Activated naive CD4-positive, alpha-beta T cell treated with anti-CD3 and anti-CD28 coated beads, Interleukin-2, amount 50 U/mL, for 72 hours (primary cell): ENCODE data around the gene XIRP2. TPM values are rescaled to one million over a fixed set of nuclear protein-coding genes. Genes with fewer than 3 reads are reported as not detected.
A peak's percentile ranks its signal among the peaks of the same experiment; 100 is the strongest.
"Not testable (repeated sequence)": the region's sequence is repeated elsewhere in the genome, so short reads cannot be mapped to it uniquely, and the experiment has no call there.

Experiments used
- ATAC-seq, 2 donors: fragments of 150-1000 bp; cut with Tn5 transposase; 2 replicates each; pipeline ENCODE4 v1.10.0; 2021; ENCODE audit warnings: mild to moderate bottlenecking in 2 of 2, moderate library complexity in 2 of 2
- DNase-seq, 2 donors: peaks; one replicate each; pipeline ENCODE4 v3.0.0; 2021 to 2022; ENCODE audit warnings: low spot score in 2 of 2
- H3K27ac Mint-ChIP-seq, 2 donors: one replicate each; pipeline ENCODE4 v1.8.0; 2022; ENCODE audit warnings: mild to moderate bottlenecking in 2 of 2, mixed read lengths in 2 of 2
- H3K36me3 Mint-ChIP-seq, 2 donors: one replicate each; pipeline ENCODE4 v1.8.0; 2022; ENCODE audit warnings: mixed read lengths in 2 of 2
- H3K9me3 Mint-ChIP-seq, 2 donors: one replicate each; pipeline ENCODE4 v1.8.0; 2022; ENCODE audit warnings: mixed read lengths in 2 of 2
- total RNA-seq, 2 donors: library from RNA; stranded (reverse); gene quantifications; one replicate each; pipeline ENCODE4 v1.2.3, GENCODE V29; 2022

Gene XIRP2
- total RNA-seq, 2 donors from 2014 or later, result not detected

GRCh38 chr2:167264380-167264779 is 376.1 kb downstream of the XIRP2 start:
- DNase-seq, result no peak
- peaks cover 14 to 21% of the 10 kb centered on the region in 2 donors for H3K9me3 Mint-ChIP-seq
- no peak overlapping the region for H3K27ac Mint-ChIP-seq
- ATAC-seq, result no peak
- peaks cover 12 to 18% of the 10 kb centered on the region in 2 donors for H3K36me3 Mint-ChIP-seq

DNA sequence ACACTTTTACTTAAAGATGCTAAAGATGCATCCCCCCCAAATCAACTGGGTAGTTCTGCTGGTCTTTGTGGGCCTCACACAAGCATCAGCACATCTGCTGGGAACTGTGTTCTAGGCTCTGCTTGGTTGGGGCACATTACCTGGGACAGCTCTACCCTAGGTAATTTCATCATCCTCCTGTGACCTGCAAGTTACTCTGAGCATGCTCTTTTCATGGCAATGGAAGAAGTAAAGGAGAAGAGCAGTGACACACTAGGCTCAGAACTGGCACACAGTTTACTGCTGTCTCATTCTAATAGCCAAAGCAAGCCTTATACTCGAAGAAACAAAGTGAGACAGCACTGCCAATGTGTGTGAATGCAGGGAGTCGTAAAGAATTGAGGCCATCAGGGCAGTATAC is 376.7 kb downstream of the XIRP2 start:
- H3K9me3 Mint-ChIP-seq, result peaks cover 17 to 24% of the 10 kb centered on the region in 2 donors
- H3K36me3 Mint-ChIP-seq, result peaks cover 16 to 21% of the 10 kb centered on the region in 2 donors
- DNase-seq (no peak), ATAC-seq (no peak)
- H3K27ac Mint-ChIP-seq, result no peak overlapping the region

DNA sequence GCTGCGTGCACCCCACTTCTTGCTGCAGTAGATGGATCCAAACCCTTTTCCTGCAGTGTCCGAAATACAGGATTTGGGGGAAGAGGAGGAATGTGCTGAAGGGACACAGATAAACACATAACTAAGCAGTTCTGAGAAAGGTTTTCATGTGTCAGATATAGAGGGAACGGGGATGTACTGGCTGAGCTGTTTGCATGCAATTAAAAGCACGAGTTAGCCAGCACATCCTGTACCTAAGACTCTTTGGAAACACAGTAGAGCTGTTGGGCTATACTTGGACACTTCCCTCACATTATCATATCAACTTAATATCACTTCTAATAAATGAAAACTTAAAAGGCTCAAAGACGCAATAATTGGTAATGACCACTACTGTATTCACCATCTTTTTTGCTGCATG is 377.4 kb downstream of the XIRP2 start:
- peaks cover 16 to 21% of the 10 kb centered on the region in 2 donors for H3K36me3 Mint-ChIP-seq
- DNase-seq (no peak), ATAC-seq (no peak)
- H3K9me3 Mint-ChIP-seq, result peaks cover 17 to 24% of the 10 kb centered on the region in 2 donors
- no peak overlapping the region for H3K27ac Mint-ChIP-seq

- not testable (repeated sequence) for ATAC-seq, H3K27ac Mint-ChIP-seq, DNase-seq
- Mint-ChIP-seq H3K9me3 (peaks cover 17 to 21% of the 10 kb centered on the region in 2 donors), H3K36me3 (peaks cover 16 to 21% of the 10 kb centered on the region in 2 donors)
Observed at GRCh38 chr2:167268245-167268644, 380.0 kb downstream of the XIRP2 start.

DNA sequence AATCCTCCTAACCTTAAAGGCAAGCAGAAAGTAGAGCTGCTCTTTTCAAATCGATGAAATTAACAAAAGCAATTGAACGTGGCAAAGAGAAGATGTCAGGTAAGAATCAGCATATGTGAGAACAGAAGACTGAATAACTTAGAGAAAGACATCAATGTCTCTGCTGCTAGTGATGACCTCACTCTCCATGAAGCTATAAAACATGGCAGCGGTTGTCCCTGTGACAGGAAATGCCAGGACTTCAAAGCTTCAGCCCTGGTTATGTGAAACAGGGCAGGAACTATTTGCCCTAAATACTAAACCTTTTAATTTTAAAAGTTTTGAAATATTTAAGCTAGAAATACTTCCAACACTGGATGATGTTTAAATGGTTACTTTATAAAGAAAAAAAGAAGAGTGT is 383.7 kb downstream of the XIRP2 start:
- ATAC-seq, result no peak
- Mint-ChIP-seq H3K9me3 (peaks cover 17 to 21% of the 10 kb centered on the region in 2 donors), H3K36me3 (peaks cover 16 to 21% of the 10 kb centered on the region in 2 donors), H3K27ac (no peak overlapping the region)
- no peak for DNase-seq

GRCh38 chr2:167275046-167275445 is 386.8 kb downstream of the XIRP2 start:
- DNase-seq (no peak), ATAC-seq (no peak)
- Mint-ChIP-seq H3K9me3 (no peaks in the 10 kb centered on the region), H3K27ac (no peak overlapping the region), H3K36me3 (no peaks in the 10 kb centered on the region)

DNA sequence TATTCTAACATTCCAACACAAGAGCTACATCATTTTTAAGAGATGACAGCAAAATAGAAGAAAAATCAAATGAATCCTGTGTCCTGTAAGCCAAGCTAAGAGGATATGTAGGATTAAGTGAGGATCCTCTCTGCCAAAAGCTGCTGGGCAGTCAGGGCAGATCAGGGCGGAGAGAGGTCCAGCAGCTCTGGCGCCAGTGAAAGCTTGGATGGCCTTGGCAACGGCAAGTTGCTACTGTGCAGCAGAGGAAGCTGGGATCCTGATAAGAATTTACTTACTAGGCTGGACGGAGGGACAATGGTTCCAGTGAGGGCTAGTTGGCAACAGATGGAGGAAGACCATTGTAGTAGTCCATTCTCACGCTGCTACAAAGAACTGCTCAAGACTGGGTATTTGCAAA is 391.5 kb downstream of the XIRP2 start:
- no peak overlapping the region for H3K27ac Mint-ChIP-seq
- ATAC-seq, result no peak
- no peak for DNase-seq
- H3K36me3 Mint-ChIP-seq, result no peaks in the 10 kb centered on the region
- peaks cover 0 to 5% of the 10 kb centered on the region in 2 donors for H3K9me3 Mint-ChIP-seq

DNA sequence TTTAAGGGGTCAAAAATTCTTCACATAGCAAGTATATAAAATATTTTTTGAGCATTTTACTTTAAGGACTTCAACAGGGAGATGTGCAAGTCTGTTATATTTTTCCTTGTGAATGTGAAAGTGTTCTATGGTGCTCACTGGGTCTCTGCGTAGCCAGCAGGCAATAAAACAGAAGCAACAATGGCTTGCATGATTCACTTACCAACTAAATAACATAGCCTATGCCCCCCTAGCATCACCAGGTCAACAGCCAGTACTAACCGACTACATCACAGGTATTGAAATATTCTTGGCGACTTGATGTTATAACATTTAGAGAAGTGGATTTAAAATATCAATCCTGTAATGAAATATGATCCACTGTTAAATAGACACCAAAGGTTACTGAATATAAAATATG is 398.9 kb downstream of the XIRP2 start:
- no peak for DNase-seq

DNA sequence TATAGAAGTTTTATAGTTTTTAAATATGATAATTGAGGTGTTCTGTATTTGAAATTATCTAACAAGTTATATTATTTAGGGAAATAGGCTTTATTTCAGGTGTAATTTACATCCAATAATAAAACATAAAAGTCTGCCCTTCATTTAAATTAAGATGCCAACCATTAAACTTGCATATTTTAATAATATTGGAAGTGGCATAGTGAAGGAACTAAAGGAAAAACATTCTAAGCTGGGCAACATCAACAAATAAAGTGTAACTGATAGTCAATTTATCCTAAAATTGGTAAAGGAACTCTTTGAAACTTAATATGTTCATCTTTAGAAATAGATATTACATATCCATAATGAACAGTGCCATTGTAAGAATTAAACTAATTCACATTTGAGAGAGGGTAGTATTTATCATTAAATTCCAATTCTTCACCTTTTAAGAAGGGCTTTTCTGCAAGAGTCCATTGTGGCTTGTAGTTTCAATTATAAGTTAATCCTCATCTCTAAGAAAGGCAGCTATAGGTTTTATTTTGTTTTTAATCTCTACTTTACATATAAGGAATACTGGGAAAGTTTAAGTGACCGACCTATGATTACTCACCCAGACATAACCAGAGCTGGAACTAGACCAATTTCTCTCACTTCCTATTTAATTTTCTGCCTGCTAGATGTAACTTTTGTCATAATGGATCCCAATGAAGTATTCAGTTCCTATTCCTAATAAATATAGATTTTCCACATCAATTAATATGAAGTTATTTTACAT is 401.6 kb downstream of the XIRP2 start:
- H3K27ac Mint-ChIP-seq, result no peak overlapping the region
- peaks cover 4 to 5% of the 10 kb centered on the region in 2 donors for H3K36me3 Mint-ChIP-seq
- DNase-seq (no peak), ATAC-seq (no peak)
- H3K9me3 Mint-ChIP-seq, result no peaks in the 10 kb centered on the region

More for the DNA sequence above, 398.9 kb downstream of the XIRP2 start:
- H3K9me3 Mint-ChIP-seq, result peaks cover 0 to 5% of the 10 kb centered on the region in 2 donors
- no peak for ATAC-seq
- H3K27ac Mint-ChIP-seq, result no peak overlapping the region
- H3K36me3 Mint-ChIP-seq, result no peaks in the 10 kb centered on the region

- ATAC-seq, result peak; percentile 93 to 97
- H3K9me3 Mint-ChIP-seq, result peaks cover 0 to 3% of the 10 kb centered on the region in 2 donors
- H3K27ac Mint-ChIP-seq, result no peak within 1 kb of the TSS
- peaks cover 4 to 5% of the 10 kb centered on the region in 2 donors for H3K36me3 Mint-ChIP-seq
- peak; percentile 68 to 78 for DNase-seq
Observed at GRCh38 chr2:167292430-167293171, 404.3 kb downstream of the XIRP2 start, which contains the start of gene B3GALT1. B3GALT1 (plus strand) TSS chr2:167293001.

DNA sequence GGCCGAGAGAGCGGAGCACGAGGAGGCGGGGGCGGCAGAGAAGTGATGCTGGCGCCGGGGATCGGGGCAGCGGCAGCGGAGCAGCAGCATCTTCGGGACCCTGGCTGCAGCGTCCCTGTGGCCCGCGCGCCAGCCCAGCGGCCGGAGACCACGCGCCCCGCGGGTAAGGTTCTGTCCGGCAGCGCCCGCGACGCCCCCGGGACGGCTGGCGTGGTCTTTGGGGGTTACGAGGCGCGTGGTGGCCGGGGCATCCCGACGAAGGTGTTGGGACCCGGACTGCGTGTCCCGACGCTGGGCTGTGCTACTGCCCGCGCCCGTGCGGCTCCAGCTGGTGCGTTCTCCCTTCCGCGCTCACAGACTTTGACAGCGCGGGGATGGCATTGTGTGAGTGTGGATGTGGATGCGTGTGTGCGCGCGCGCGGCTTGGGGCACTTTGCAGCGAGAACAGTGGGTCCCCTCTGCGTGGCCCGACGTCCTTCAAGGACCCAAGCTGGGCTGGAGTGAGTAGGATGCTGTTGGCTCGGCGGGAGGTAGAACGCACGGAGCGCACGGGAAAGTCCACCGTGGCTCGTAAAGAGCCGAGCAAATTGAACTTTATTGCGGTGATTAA is 405.0 kb downstream of the XIRP2 start:
- Mint-ChIP-seq H3K36me3 (peaks cover 4 to 5% of the 10 kb centered on the region in 2 donors), H3K27ac (no peak overlapping the region), H3K9me3 (peaks cover 0 to 3% of the 10 kb centered on the region in 2 donors)
- ATAC-seq (peak; percentile 28 to 33), DNase-seq (peak in 1 of 2 donors; percentile 9)

DNA sequence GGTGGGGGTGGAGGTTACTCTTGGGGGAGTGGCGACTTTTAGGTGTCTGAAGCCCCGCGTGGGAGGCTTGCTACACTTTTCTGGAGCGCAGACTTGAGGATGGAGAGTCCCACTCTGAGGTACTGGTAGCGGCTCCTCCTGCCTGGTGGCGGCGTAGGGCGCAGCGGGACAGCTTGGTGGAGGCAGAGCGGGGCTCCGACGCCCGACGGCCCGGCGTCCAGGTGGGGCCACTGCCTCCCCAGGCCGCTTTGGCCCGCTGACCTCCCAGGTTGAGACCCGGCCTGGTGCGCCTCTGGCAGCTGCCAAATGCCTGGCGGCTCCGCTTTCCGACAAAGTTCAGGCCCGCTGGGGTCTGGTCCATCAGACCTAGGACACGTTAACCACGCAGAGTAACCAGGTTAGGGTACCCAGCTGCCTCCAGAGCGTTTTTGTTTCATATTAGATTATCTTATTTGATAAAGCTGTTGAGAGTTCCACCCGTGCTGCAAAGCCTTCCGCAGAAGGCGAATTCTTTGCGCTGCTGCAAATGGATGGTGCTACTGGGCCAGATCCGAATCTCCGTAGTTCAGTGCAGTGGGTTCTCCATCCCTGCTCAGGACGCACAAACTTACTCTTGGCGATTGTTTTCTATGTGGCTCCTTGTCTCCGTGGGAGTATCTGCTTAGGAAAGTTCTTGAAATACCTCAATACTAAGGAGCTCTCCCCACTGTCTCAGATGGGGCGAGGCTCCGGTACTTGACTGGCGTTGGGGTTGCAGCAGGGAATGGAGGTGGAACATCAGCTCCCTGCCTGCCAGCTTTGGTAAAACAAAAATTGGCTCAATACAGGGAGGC is 405.9 kb downstream of the XIRP2 start:
- Mint-ChIP-seq H3K9me3 (peaks cover 0 to 3% of the 10 kb centered on the region in 2 donors), H3K27ac (no peak overlapping the region), H3K36me3 (peaks cover 4 to 5% of the 10 kb centered on the region in 2 donors)
- DNase-seq (peak in 1 of 2 donors; percentile 6), ATAC-seq (no peak)

GRCh38 chr2:167294776-167295140 is 406.5 kb downstream of the XIRP2 start:
- Mint-ChIP-seq H3K27ac (no peak overlapping the region), H3K36me3 (peaks cover 4 to 5% of the 10 kb centered on the region in 2 donors), H3K9me3 (peaks cover 0 to 3% of the 10 kb centered on the region in 2 donors)
- ATAC-seq (no peak), DNase-seq (no peak)

GRCh38 chr2:167297292-167297691 is 409.0 kb downstream of the XIRP2 start:
- ATAC-seq, result no peak

DNA sequence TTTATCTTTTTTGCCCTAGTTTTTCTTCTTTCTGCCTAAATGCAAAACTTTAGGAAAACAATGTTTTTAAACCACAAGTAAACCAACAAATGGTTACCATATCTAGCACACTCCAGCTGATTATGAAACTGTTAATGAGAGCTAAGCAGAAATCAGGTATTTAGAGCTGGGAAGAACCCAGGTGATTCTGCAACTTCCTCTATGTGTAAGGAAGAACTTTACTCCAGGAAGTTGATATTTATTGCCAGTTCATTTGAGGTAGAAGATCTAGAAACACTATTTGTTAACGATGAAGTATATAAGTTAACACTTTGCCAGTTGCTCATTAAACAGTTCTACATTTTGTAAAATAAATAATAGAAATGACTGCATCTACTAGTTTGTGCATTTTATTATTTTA is 409.7 kb downstream of the XIRP2 start:
- DNase-seq (no peak), ATAC-seq (no peak)
- Mint-ChIP-seq H3K36me3 (peaks cover 4 to 5% of the 10 kb centered on the region in 2 donors), H3K27ac (no peak overlapping the region), H3K9me3 (peaks cover 0 to 3% of the 10 kb centered on the region in 2 donors)

More at GRCh38 chr2:167297292-167297691, 409.0 kb downstream of the XIRP2 start:
- Mint-ChIP-seq H3K27ac (no peak overlapping the region), H3K9me3 (peaks cover 0 to 3% of the 10 kb centered on the region in 2 donors), H3K36me3 (peaks cover 4 to 5% of the 10 kb centered on the region in 2 donors)
- DNase-seq, result no peak
